CD4-positive, alpha-beta T cell (primary cell): ENCODE measurements around the gene CDC45. TPM values are rescaled to one million over a fixed set of nuclear protein-coding genes. Genes with fewer than 3 reads are reported as not detected.

Source experiments
- ATAC-seq: fragments of 200-7000 bp; cut with Tn5 transposase; one replicate; pipeline ENCODE4 v1.10.0; 2022; ENCODE audit warnings: mild to moderate bottlenecking; ENCODE audit not compliant: poor library complexity
- CTCF ChIA-PET: fragments of 350-600 bp; sonication (Branson Sonifier 250); formaldehyde crosslinking; loops from one replicate; lab custom pipeline; 2021; ENCODE audit warnings: antibody characterized with exemption, inconsistent platforms; lab: Charles Lee
- POLR2A ChIA-PET: fragments of 350-600 bp; sonication (Branson Sonifier 250); formaldehyde crosslinking; loops from one replicate; lab custom pipeline; 2021; ENCODE audit warnings: antibody characterized with exemption, inconsistent platforms; lab: Charles Lee
- DNase-seq, 14 experiments: peaks; one replicate each; pipeline ENCODE4 v3.0.0-alpha.2; 2013 to 2020; ENCODE audit warnings: mixed read lengths in 2 of 14
- H3K27ac ChIP-seq, 2 donors: one replicate each; pipeline versions ENCODE4 v1.5.1 to v1.7.0; 2013; ENCODE audit warnings: low read length in 2 of 2, low read depth in 1 of 2, mild to moderate bottlenecking in 1 of 2
- H3K27me3 ChIP-seq, 2 experiments: 1 replicate in 1 of 2; 2 replicates in 1 of 2; pipeline versions ENCODE4 v1.6.1 to v1.7.0; 2013; ENCODE audit warnings: low read length in 2 of 2, control low read depth in 1 of 2, mild to moderate bottlenecking in 1 of 2, moderate library complexity in 1 of 2; ENCODE audit not compliant: insufficient read depth in 2 of 2, control insufficient read depth in 1 of 2
- H3K36me3 ChIP-seq: one replicate; pipeline ENCODE4 v1.6.1; 2013; ENCODE audit warnings: low read length, control low read depth; ENCODE audit not compliant: insufficient read depth
- H3K4me1 ChIP-seq: one replicate; pipeline ENCODE4 v1.6.1; 2013; ENCODE audit warnings: low read length, control low read depth; ENCODE audit not compliant: insufficient read depth
- H3K4me3 ChIP-seq: one replicate; pipeline ENCODE4 v1.5.1; 2013; ENCODE audit warnings: mild to moderate bottlenecking, low read length, moderate library complexity
- H3K9me3 ChIP-seq, 2 experiments: 1 replicate in 1 of 2; 2 replicates in 1 of 2; pipeline versions ENCODE4 v1.6.1 to v1.7.0; 2013; ENCODE audit warnings: low read length in 2 of 2, mild to moderate bottlenecking in 2 of 2, control low read depth in 1 of 2, moderate library complexity in 1 of 2; ENCODE audit not compliant: control insufficient read depth in 1 of 2, insufficient read depth in 1 of 2
- H3K27ac Mint-ChIP-seq: one replicate; pipeline ENCODE4 v1.8.0; 2020; ENCODE audit warnings: mixed read lengths
- H3K27me3 Mint-ChIP-seq: one replicate; pipeline ENCODE4 v1.8.0; 2021; ENCODE audit warnings: mixed read lengths
- H3K36me3 Mint-ChIP-seq: one replicate; pipeline ENCODE4 v1.8.0; 2021; ENCODE audit warnings: low read depth, mixed read lengths
- H3K4me1 Mint-ChIP-seq: one replicate; pipeline ENCODE4 v1.8.0; 2021; ENCODE audit warnings: low read depth, mixed read lengths
- H3K4me3 Mint-ChIP-seq: one replicate; pipeline ENCODE4 v1.8.0; 2020; ENCODE audit warnings: mild to moderate bottlenecking, mixed read lengths
- H3K9me3 Mint-ChIP-seq: one replicate; pipeline ENCODE4 v1.8.0; 2020; ENCODE audit warnings: mixed read lengths
- intact Hi-C, 2 experiments: fragments of 100-400 bp; cut with DNase I in 1 of 2; cut with micrococcal nuclease in 1 of 2; formaldehyde crosslinking; loops; one replicate each; pipeline versions ENCODE4 v1.15.1 to v1.9.0; 2023 to 2025; cut with DNase I, micrococcal nuclease
- total RNA-seq, 174 experiments: library from RNA in 2 of 174; stranded (reverse) in 2 of 174; gene quantifications; one replicate each; pipeline ENCODE4 v1.2.3 and lab custom pipeline; 2021 to 2026
- TF ChIP-seq, protein P1 (sequence below): fragments of 200-600 bp; IDR thresholded peaks from one replicate; pipeline ENCODE4 v1.8.0; 2022; ENCODE audit warnings: antibody characterized with exemption, mild to moderate bottlenecking

CDC45 gene
- total RNA-seq, 2 experiments from 2014 or later, result 0.75 to 0.82 TPM

DNA sequence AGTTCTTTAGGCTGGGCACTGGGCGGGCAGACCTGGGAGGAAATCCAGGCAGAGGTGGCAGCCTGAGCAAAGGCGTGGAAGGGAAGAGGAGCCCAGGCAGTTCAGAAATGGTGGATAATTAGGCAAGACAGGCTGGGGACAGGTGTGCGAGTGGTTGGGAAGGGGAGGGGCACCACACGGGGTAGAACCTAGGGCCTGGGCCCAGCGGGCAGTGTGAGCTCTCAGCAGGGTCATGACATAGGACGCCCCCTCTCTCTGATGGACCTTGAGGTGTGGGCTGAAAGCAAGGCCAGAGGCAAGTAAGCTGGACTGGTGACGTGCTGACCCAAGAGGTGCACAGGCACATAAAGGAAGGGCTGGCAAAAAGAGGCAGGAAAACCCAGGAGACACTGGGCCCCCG, 7.5 kb upstream of the CDC45 start:
- ChIA-PET CTCF (no interaction called here), POLR2A (no interaction called here)

DNA sequence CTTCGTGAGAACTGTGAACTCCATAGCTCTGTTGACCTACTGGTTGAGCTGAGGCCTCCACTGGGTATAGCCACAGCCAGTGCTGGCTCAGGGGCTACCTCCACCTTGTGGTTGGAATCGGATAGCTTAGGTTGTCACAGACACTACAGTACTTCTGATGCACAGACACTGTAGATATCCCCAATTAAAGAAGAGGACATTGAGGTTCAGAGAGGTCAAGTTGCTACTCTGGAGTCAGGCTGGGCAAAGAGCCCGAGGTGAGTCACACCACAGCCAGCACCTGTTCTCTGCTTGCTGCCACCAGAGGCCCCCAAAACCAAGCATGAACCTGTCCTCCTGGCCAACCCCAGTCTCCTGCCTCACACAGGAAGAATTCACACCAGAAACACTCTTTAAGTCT, 6.1 kb upstream of the CDC45 start:
- no peaks in the 10 kb centered on the region for H3K27me3 Mint-ChIP-seq
- Histone ChIP-seq H3K27ac (no peak overlapping the region), H3K4me1 (peaks cover 16% of the 10 kb centered on the region), H3K36me3 (peaks cover 73% of the 10 kb centered on the region), H3K27me3 (no peaks in the 10 kb centered on the region), H3K4me3 (no peak overlapping the region), H3K9me3 (no peaks in the 10 kb centered on the region)
- H3K4me3 Mint-ChIP-seq, result no peak overlapping the region
- intact Hi-C loops, result loop anchor here in 1 of 2 experiments (10.0 kb wide), 1 partner anchor 329 kb away; the partner anchor contains the start of gene ESS2
- ChIA-PET CTCF (interaction anchor here (1.7 kb wide), 1 partner anchor 156 kb away, joined by 5 read pairs; no protein-coding TSS in a partner anchor), POLR2A (no interaction called here)
- peaks cover 72% of the 10 kb centered on the region for H3K36me3 Mint-ChIP-seq
- no peak for DNase-seq
- TF ChIP-seq, protein P1, sequence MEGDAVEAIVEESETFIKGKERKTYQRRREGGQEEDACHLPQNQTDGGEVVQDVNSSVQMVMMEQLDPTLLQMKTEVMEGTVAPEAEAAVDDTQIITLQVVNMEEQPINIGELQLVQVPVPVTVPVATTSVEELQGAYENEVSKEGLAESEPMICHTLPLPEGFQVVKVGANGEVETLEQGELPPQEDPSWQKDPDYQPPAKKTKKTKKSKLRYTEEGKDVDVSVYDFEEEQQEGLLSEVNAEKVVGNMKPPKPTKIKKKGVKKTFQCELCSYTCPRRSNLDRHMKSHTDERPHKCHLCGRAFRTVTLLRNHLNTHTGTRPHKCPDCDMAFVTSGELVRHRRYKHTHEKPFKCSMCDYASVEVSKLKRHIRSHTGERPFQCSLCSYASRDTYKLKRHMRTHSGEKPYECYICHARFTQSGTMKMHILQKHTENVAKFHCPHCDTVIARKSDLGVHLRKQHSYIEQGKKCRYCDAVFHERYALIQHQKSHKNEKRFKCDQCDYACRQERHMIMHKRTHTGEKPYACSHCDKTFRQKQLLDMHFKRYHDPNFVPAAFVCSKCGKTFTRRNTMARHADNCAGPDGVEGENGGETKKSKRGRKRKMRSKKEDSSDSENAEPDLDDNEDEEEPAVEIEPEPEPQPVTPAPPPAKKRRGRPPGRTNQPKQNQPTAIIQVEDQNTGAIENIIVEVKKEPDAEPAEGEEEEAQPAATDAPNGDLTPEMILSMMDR, result no peak
- no peak for ATAC-seq
- no peaks in the 10 kb centered on the region for H3K9me3 Mint-ChIP-seq
- H3K27ac Mint-ChIP-seq, result no peak overlapping the region
- peaks cover 22% of the 10 kb centered on the region for H3K4me1 Mint-ChIP-seq

More for the DNA sequence above, 7.5 kb upstream of the CDC45 start:
- Mint-ChIP-seq H3K4me3 (no peak overlapping the region), H3K9me3 (no peaks in the 10 kb centered on the region), H3K27me3 (no peaks in the 10 kb centered on the region), H3K4me1 (peaks cover 11% of the 10 kb centered on the region), H3K27ac (no peak overlapping the region), H3K36me3 (peaks cover 85% of the 10 kb centered on the region)
- Histone ChIP-seq H3K36me3 (peaks cover 87% of the 10 kb centered on the region), H3K4me3 (no peak overlapping the region), H3K9me3 (no peaks in the 10 kb centered on the region), H3K27ac (no peak overlapping the region), H3K27me3 (no peaks in the 10 kb centered on the region), H3K4me1 (peaks cover 8% of the 10 kb centered on the region)
- intact Hi-C loops, result loop anchor here in 1 of 2 experiments (10.0 kb wide), 1 partner anchor 327 kb away; the partner anchor contains the start of gene ESS2
- TF ChIP-seq, protein P1, result no peak
- ATAC-seq (no peak), DNase-seq (no peak)

DNA sequence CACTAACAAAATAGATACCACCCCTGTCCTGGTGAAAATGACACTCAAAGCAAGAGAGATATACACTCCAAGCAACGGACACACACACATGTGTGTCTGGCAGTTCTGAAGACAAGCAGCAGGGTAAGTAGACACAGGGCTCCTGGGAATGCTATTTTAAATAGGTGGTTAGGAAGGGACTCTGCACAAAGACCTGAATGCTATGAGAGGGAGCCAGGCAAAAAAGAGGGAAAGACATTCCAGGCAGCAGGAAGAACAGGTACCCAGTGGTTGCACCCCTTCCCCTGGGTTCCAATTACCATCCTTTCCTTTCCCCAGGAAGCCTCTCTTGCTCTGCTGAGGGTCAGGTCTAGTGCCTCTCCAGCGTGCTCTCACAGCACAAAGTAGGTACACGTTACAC, 3.7 kb upstream of the CDC45 start:
- H3K27me3 Mint-ChIP-seq, result no peaks in the 10 kb centered on the region
- CTCF ChIA-PET, result interaction anchor here (0.7 to 1.8 kb wide), 2 partner anchors 111 to 154 kb away, joined by 4 to 13 read pairs; no protein-coding TSS in a partner anchor
- H3K36me3 Mint-ChIP-seq, result peaks cover 56% of the 10 kb centered on the region

More for the DNA sequence above, 3.7 kb upstream of the CDC45 start:
- no peak overlapping the region for H3K4me3 ChIP-seq
- intact Hi-C loops, result loop anchor here (2.0 to 10.0 kb wide), 6 partner anchors 44 to 331 kb away; partner anchors contain the start of genes ESS2 (in 1 of the 2), HIRA (in 1 of the 2), MRPL40 (in 1 of the 2) and SLC25A1 (in 1 of the 2)
- H3K27me3 ChIP-seq, result no peaks in the 10 kb centered on the region
- Mint-ChIP-seq H3K27ac (no peak overlapping the region), H3K9me3 (no peaks in the 10 kb centered on the region), H3K4me1 (peaks cover 31% of the 10 kb centered on the region), H3K4me3 (peak overlapping the region; percentile 46)
- TF ChIP-seq, protein P1, result no peak
- no peaks in the 10 kb centered on the region for H3K9me3 ChIP-seq
- peaks cover 50% of the 10 kb centered on the region for H3K36me3 ChIP-seq
- H3K4me1 ChIP-seq, result peaks cover 22% of the 10 kb centered on the region
- POLR2A ChIA-PET, result no interaction called here
- DNase-seq, result no peak
- no peak overlapping the region for H3K27ac ChIP-seq
- ATAC-seq, result no peak
